ENCODE measurements around the gene CENPO. TPM values are rescaled to one million over a fixed set of nuclear protein-coding genes. Genes with fewer than 3 reads are reported as not detected.
A peak's percentile ranks its signal among the peaks of the same experiment; 100 is the strongest.

The CENPO gene
- total RNA-seq, 4 donors from 2014 or later, result 6.0 to 13.8 (median 9.6) TPM

DNA sequence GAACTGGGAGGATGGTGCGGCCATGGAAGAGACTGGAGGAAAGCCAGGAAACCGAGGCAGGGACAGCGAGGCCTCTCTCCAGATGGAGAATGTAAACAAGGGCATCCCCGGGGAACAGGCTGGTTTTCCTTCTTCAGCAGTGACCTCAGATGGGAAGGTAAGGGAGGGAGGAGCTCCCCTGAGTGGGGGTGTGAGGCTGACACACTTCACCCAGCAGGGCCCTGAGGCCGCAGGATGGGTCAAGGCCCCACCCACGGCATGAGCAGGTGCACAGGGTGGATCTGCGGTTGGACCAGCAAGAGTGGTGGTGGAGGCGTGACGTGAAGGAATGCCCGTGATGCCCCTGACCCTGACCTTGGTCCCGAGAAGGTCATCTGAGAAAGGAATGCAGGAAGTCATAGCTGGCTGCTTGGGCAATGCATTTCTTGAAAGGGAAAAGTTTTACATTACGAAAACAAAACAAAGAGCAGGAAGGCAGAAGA lies 78.7 kb downstream of the CENPO start:
- in situ Hi-C loops (cut with MboI; ENCODE audit: low pct_ligation_motif_present in 1 of 4, low pct_unique_long_range_greater_than_20kb in 1 of 4, low sequenced_read_pairs in 3 of 4) (no loop called here), intact Hi-C loops (cut with DNase I; ENCODE audit: low total_unique reads) (no loop called here)
- H3K4me1 ChIP-seq, result no peaks in the 10 kb centered on the region
- H3K4me3 ChIP-seq, result no peak overlapping the region
- H3K27me3 ChIP-seq, result no peaks in the 10 kb centered on the region
- no peaks in the 10 kb centered on the region for H3K9me3 ChIP-seq
- 62 to 100% methylated on average over 1 to 12 of the region's 12 CpGs for WGBS, 2 donors (ENCODE audit: low coverage in 1 of 2)
- no peaks in the 10 kb centered on the region for H3K36me3 ChIP-seq
- H3K27ac ChIP-seq, result peak overlapping the region in 3 of 4 donors; percentile 55 to 66 (median 59)
- no peak for TF ChIP-seq POLR2AphosphoS5 (IDR thresholded peaks at IDR 0.05)
- TF ChIP-seq EP300 (IDR thresholded peaks at IDR 0.05; ENCODE audit: low read depth), result no peak
- TF ChIP-seq, protein P1, sequence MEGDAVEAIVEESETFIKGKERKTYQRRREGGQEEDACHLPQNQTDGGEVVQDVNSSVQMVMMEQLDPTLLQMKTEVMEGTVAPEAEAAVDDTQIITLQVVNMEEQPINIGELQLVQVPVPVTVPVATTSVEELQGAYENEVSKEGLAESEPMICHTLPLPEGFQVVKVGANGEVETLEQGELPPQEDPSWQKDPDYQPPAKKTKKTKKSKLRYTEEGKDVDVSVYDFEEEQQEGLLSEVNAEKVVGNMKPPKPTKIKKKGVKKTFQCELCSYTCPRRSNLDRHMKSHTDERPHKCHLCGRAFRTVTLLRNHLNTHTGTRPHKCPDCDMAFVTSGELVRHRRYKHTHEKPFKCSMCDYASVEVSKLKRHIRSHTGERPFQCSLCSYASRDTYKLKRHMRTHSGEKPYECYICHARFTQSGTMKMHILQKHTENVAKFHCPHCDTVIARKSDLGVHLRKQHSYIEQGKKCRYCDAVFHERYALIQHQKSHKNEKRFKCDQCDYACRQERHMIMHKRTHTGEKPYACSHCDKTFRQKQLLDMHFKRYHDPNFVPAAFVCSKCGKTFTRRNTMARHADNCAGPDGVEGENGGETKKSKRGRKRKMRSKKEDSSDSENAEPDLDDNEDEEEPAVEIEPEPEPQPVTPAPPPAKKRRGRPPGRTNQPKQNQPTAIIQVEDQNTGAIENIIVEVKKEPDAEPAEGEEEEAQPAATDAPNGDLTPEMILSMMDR (IDR thresholded peaks at IDR 0.05), result no peak
- TF ChIP-seq POLR2A (IDR thresholded peaks at IDR 0.05), result no peak
- no peak for DNase-seq

Other genes starting within 250 kb of the CENPO start
- gene PTRHD1, start within 50 bp of the CENPO start, total RNA-seq, result 10 to 100 TPM; 30.6 to 50.9 (median 40.5) TPM
- 10 to 100 TPM; 11.7 to 80.2 (median 22.6) TPM for gene ADCY3, start 126.8 kb downstream of the CENPO start, total RNA-seq
- gene DNAJC27, start 178.5 kb downstream of the CENPO start, total RNA-seq, result 1 to 10 TPM; 4.0 to 7.6 (median 5.7) TPM
- 1 to 10 TPM in 2 of 4 donors, under 1 TPM in 2; under 0.01 to 1.4 (median 0.70) TPM for gene EFR3B, start 248.7 kb downstream of the CENPO start, total RNA-seq

Data from transverse colon (tissue), 4 donors.